ENCODE data around the gene PLEKHG2. TPM values are rescaled to one million over a fixed set of nuclear protein-coding genes. Genes with fewer than 3 reads are reported as not detected.

PLEKHG2 gene
- total and polyA plus RNA-seq, 9 of the 15 experiments (the other 6 are each of a cell fraction or from before 2014, with no cell fraction given): 0.98 to 45.7 (median 9.8) TPM

- TF ChIP-seq CTCF (IDR thresholded peaks at IDR 0.05 in 2 of 3, conservative IDR thresholded peaks at IDR 0.05 in 1 of 3; ENCODE audit: insufficient read depth in 2 of 3, low read depth in 1 of 3, low read length in 3 of 3) (no peak), ZNF282 (CRISPR knock-in tag; IDR thresholded peaks at IDR 0.05) (no peak), ELF4 (CRISPR knock-in tag; IDR thresholded peaks at IDR 0.05) (no peak), MBD1 (CRISPR knock-in tag; IDR thresholded peaks at IDR 0.05) (no peak), KLF10 (CRISPR knock-in tag; IDR thresholded peaks at IDR 0.05) (no peak), ZKSCAN1 (IDR thresholded peaks at IDR 0.05; ENCODE audit: low read depth, low read length) (no peak), LARP7 (IDR thresholded peaks at IDR 0.05) (no peak), ILF3 (IDR thresholded peaks at IDR 0.05; ENCODE audit: borderline replicate concordance) (no peak), NR2F6 (CRISPR knock-in tag; IDR thresholded peaks at IDR 0.05) (0 out of 2 replicates have a peak, but pooled peaks have one; percentile 18), GATAD2A (IDR thresholded peaks at IDR 0.05) (no peak), SMAD4 (CRISPR knock-in tag; conservative IDR thresholded peaks at IDR 0.05) (no peak), SMARCE1 (IDR thresholded peaks at IDR 0.05) (no peak)
Measured at GRCh38 chr19:39434123-39435076, 21.9 kb downstream of the PLEKHG2 start (continued).
